NB4 (cell line): ENCODE data around the gene UST.

ENCODE experiments used
- CTCF ChIP-seq: IDR thresholded peaks from one replicate; pipeline ENCODE4 v1.5.1; 2012; ENCODE audit warnings: low read depth, low read length
- POLR2A ChIP-seq: IDR thresholded peaks from 2 replicates; pipeline ENCODE4 v1.6.1; 2011; ENCODE audit warnings: mild to moderate bottlenecking; ENCODE audit not compliant: insufficient read length; ENCODE audit errors: extremely low read depth

GRCh38 chr6:148842296-148843019 lies 95.6 kb downstream of the UST start:
- no peak for TF ChIP-seq POLR2A
- TF ChIP-seq CTCF = no peak
